Endothelial cell of umbilical vein (primary cell): ENCODE data around the gene SVIL. TPM values are rescaled to one million over a fixed set of nuclear protein-coding genes. Genes with fewer than 3 reads are reported as not detected.
"Not testable (repeated sequence)": the region's sequence is repeated elsewhere in the genome, so short reads cannot be mapped to it uniquely, and the experiment has no call there.

Source experiments
- BruUV-seq: library from RNA; stranded (reverse); fragments of 400-500 nt; replicated peaks from 2 replicates; lab custom pipeline; 2021; lab: Mats Ljungman, UMichigan
- CTCF ChIA-PET: fragments of 300-600, 350-600 bp; sonication (Branson Sonifier 250); formaldehyde crosslinking; loops from one replicate; lab custom pipeline; 2021; ENCODE audit warnings: antibody characterized with exemption, inconsistent platforms; lab: Charles Lee
- POLR2A ChIA-PET: fragments of 300-600, 350-600 bp; sonication (Branson Sonifier 250); formaldehyde crosslinking; loops from one replicate; lab custom pipeline; 2021; ENCODE audit warnings: antibody characterized with exemption, inconsistent platforms; lab: Charles Lee
- DNase-seq: peaks from one replicate; pipeline ENCODE4 v3.0.0-alpha.2; 2011; ENCODE audit warnings: low read depth, low spot score
- FAIRE-seq: peaks from 2 replicates; lab custom pipeline; 2011; peaks lifted over from hg19 to GRCh38; lab: Jason Lieb, UNC
- H2AFZ ChIP-seq: 2 replicates; pipeline ENCODE4 v1.6.0; 2012; ENCODE audit warnings: low read depth, low read length, control low read depth, inconsistent platforms
- H3K27ac ChIP-seq: 2 replicates; pipeline ENCODE4 v1.5.1; 2011; ENCODE audit warnings: low read depth, mild to moderate bottlenecking, control low read depth, low read length, moderate library complexity; ENCODE audit not compliant: insufficient read depth
- H3K27me3 ChIP-seq, 2 experiments: 2 replicates each; pipeline versions ENCODE4 v1.6.0 to v1.6.1; 2011; ENCODE audit warnings: low read length in 2 of 2, mixed read lengths in 1 of 2; ENCODE audit not compliant: control insufficient read depth in 2 of 2, insufficient read depth in 2 of 2
- H3K36me3 ChIP-seq, 2 experiments: 2 replicates in 1 of 2; 3 replicates in 1 of 2; pipeline ENCODE4 v1.5.1; 2011; ENCODE audit warnings: low read length in 2 of 2, mild to moderate bottlenecking in 1 of 2, moderate library complexity in 1 of 2; ENCODE audit not compliant: control insufficient read depth in 2 of 2, insufficient read depth in 2 of 2; ENCODE audit errors: extremely low read depth in 1 of 2
- H3K4me1 ChIP-seq: 3 replicates; pipeline ENCODE4 v1.5.1; 2011; ENCODE audit warnings: mild to moderate bottlenecking, low read length; ENCODE audit not compliant: control insufficient read depth, insufficient read depth; ENCODE audit errors: extremely low read depth
- H3K4me2 ChIP-seq: 2 replicates; pipeline ENCODE4 v1.6.1; 2011; ENCODE audit warnings: low read length, control low read depth, mixed read lengths; ENCODE audit not compliant: insufficient read depth
- H3K4me3 ChIP-seq, 3 experiments: fragments of 200-600 bp in 1 of 3; sonication (generic), shearing (Covaris generic) in 1 of 3; replicated peaks in 1 of 3; 2 replicates each; pipeline ENCODE4 v1.5.1; 2011 to 2016; ENCODE audit warnings: control low read depth in 3 of 3, low read length in 3 of 3, mild to moderate bottlenecking in 2 of 3, inconsistent platforms in 1 of 3, low read depth in 1 of 3, moderate library complexity in 1 of 3; ENCODE audit not compliant: insufficient read depth in 1 of 3
- H3K79me2 ChIP-seq: 2 replicates; pipeline ENCODE4 v1.6.0; 2012; ENCODE audit warnings: low read length, inconsistent platforms; ENCODE audit not compliant: control insufficient read depth, insufficient read depth
- H3K9ac ChIP-seq: replicated peaks from 2 replicates; pipeline ENCODE3; 2011; ENCODE audit warnings: low read length, control low read depth; ENCODE audit not compliant: insufficient read depth; ENCODE audit errors: extremely low read depth
- H3K9me1 ChIP-seq: replicated peaks from 3 replicates; pipeline ENCODE4 v1.6.0; 2011; ENCODE audit warnings: mild to moderate bottlenecking, low read length; ENCODE audit not compliant: control insufficient read depth, insufficient read depth; ENCODE audit errors: extremely low read depth
- H3K9me3 ChIP-seq: replicated peaks from 2 replicates; pipeline ENCODE4 v1.5.1; 2012; ENCODE audit warnings: low read length, inconsistent platforms; ENCODE audit not compliant: control insufficient read depth, insufficient read depth
- H4K20me1 ChIP-seq: replicated peaks from 2 replicates; pipeline ENCODE3; 2011; ENCODE audit warnings: mild to moderate bottlenecking, low read length; ENCODE audit not compliant: control insufficient read depth, insufficient read depth; ENCODE audit errors: extremely low read depth
- EZH2 ChIP-seq: IDR thresholded peaks from 2 replicates; pipeline ENCODE4 v1.6.1; 2012; ENCODE audit warnings: borderline replicate concordance, low read depth, mild to moderate bottlenecking, moderate library complexity, low read length, inconsistent platforms; ENCODE audit not compliant: severe bottlenecking
- FOS ChIP-seq: IDR thresholded peaks from 2 replicates; pipeline ENCODE4 v1.6.1; 2011; ENCODE audit warnings: mild to moderate bottlenecking, low read length, moderate library complexity, borderline replicate concordance; ENCODE audit not compliant: insufficient read depth
- GATA2 ChIP-seq: IDR thresholded peaks from 2 replicates; pipeline ENCODE4 v1.7.0; 2011; ENCODE audit warnings: low read depth, mild to moderate bottlenecking, moderate library complexity, mixed read lengths, low read length; ENCODE audit not compliant: insufficient read length, insufficient read depth
- JUN ChIP-seq: IDR thresholded peaks from 2 replicates; pipeline ENCODE4 v1.6.1; 2011; ENCODE audit warnings: borderline replicate concordance, low read depth; ENCODE audit not compliant: insufficient read length, insufficient read depth
- MYC ChIP-seq: IDR thresholded peaks from one replicate; pipeline ENCODE4 v1.6.1; 2011; ENCODE audit warnings: mild to moderate bottlenecking, low read depth, low read length
- POLR2A ChIP-seq: IDR thresholded peaks from 2 replicates; pipeline ENCODE4 v1.6.1; 2012; ENCODE audit warnings: low read depth, mild to moderate bottlenecking, control low read depth, low read length
- POLR2AphosphoS5 ChIP-seq: IDR thresholded peaks from 2 replicates; pipeline ENCODE4 v1.6.1; 2012; ENCODE audit warnings: low read depth, mild to moderate bottlenecking, control low read depth, low read length, moderate library complexity; ENCODE audit not compliant: insufficient read depth
- dilution Hi-C: fragments of 300-500 bp; cut with MboI; formaldehyde crosslinking; loops from one replicate; pipeline ENCODE4 v1.15.0; 2019; ENCODE audit warnings: low sequenced_read_pairs; ENCODE audit not compliant: extremely low pct_ligation_motif_present
- intact Hi-C: fragments of 100-400 bp; cut with micrococcal nuclease; formaldehyde crosslinking; loops from one replicate; pipeline ENCODE4 v1.10.0; 2022
- polyA plus RNA-seq, 4 experiments: library from polyadenylated mRNA; depleted of rRNA in 3 of 4; stranded (reverse) in 3 of 4; unstranded in 1 of 4; fragments of >200 nt; gene quantifications; 2 replicates each; pipeline versions ENCODE4 v1.2.1 to v1.2.3, GENCODE V29; 2011 to 2012; ENCODE audit warnings: missing spikeins in 1 of 4
- total RNA-seq: library from RNA; stranded (reverse); gene quantifications from 2 replicates; pipeline ENCODE4 v1.2.3, GENCODE V29; 2021
- TF ChIP-seq, protein P1 (sequence below): IDR thresholded peaks from 2 replicates; pipeline ENCODE4 v1.6.1; 2011; ENCODE audit not compliant: insufficient read depth, insufficient read length
- TF ChIP-seq, protein P2 (sequence below), 2 donors: IDR thresholded peaks; 1 replicate in 1 of 2; 2 replicates in 1 of 2; pipeline ENCODE4 v1.5.1; 2011; ENCODE audit warnings: low read length in 2 of 2, mild to moderate bottlenecking in 2 of 2, moderate library complexity in 2 of 2, control low read depth in 1 of 2, inconsistent platforms in 1 of 2, low read depth in 1 of 2; ENCODE audit not compliant: insufficient read depth in 1 of 2; ENCODE audit errors: extremely low read depth in 1 of 2

The SVIL gene
- total and polyA plus RNA-seq, 2 donors (not counting 3 experiments of a cell fraction or from before 2014, with no cell fraction given): 22.6 to 70.7 TPM

DNA sequence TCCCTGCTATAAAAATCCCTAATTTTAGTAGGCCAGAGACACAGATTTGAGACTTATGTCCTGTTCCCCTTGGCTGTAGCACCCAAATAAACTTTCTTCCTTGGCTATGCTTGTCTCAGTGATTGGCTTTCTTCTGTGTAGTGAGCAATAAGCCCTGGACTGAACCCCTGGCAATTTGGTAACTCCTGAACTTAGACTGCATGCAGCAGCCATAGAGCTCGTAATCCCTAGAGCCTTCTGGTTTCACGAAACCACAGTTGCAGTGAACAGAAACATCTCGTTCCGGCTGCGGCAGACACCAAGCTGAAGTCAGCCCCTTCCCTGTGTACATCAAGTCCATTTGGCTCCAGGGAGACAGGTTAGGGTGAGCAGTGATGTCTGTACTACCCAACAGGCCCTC is 173.7 kb downstream of the SVIL start:
- dilution Hi-C loops (no loop called here), intact Hi-C loops (no loop called here)
- Histone ChIP-seq H3K4me3 (no peak overlapping the region), H3K9me3 (no peaks in the 10 kb centered on the region), H3K27me3 (no peaks in the 10 kb centered on the region), H3K4me1 (no peaks in the 10 kb centered on the region), H4K20me1 (no peaks in the 10 kb centered on the region), H3K9me1 (no peaks in the 10 kb centered on the region), H3K36me3 (peaks cover 11 to 42% of the 10 kb centered on the region in 2 experiments), H3K4me2 (no peak overlapping the region), H3K27ac (no peak overlapping the region), H2AFZ (no peak overlapping the region), H3K79me2 (no peaks in the 10 kb centered on the region), H3K9ac (no peak overlapping the region)
- no TSS peak for BruUV-seq
- FAIRE-seq (no peak), DNase-seq (no peak)
- TF ChIP-seq JUN (no peak), GATA2 (no peak), MYC (no peak), POLR2A (no peak), FOS (no peak), POLR2AphosphoS5 (no peak), EZH2 (no peak)
- TF ChIP-seq, protein P1, sequence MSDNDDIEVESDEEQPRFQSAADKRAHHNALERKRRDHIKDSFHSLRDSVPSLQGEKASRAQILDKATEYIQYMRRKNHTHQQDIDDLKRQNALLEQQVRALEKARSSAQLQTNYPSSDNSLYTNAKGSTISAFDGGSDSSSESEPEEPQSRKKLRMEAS: no peak
- TF ChIP-seq, protein P2, sequence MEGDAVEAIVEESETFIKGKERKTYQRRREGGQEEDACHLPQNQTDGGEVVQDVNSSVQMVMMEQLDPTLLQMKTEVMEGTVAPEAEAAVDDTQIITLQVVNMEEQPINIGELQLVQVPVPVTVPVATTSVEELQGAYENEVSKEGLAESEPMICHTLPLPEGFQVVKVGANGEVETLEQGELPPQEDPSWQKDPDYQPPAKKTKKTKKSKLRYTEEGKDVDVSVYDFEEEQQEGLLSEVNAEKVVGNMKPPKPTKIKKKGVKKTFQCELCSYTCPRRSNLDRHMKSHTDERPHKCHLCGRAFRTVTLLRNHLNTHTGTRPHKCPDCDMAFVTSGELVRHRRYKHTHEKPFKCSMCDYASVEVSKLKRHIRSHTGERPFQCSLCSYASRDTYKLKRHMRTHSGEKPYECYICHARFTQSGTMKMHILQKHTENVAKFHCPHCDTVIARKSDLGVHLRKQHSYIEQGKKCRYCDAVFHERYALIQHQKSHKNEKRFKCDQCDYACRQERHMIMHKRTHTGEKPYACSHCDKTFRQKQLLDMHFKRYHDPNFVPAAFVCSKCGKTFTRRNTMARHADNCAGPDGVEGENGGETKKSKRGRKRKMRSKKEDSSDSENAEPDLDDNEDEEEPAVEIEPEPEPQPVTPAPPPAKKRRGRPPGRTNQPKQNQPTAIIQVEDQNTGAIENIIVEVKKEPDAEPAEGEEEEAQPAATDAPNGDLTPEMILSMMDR (IDR thresholded peaks at IDR 0.05; ENCODE audit: extremely low read depth in 1 of 2, insufficient read depth in 1 of 2, low read depth in 1 of 2, low read length in 2 of 2): no peak
- POLR2A ChIA-PET: no interaction called here
- CTCF ChIA-PET: no interaction called here

DNA sequence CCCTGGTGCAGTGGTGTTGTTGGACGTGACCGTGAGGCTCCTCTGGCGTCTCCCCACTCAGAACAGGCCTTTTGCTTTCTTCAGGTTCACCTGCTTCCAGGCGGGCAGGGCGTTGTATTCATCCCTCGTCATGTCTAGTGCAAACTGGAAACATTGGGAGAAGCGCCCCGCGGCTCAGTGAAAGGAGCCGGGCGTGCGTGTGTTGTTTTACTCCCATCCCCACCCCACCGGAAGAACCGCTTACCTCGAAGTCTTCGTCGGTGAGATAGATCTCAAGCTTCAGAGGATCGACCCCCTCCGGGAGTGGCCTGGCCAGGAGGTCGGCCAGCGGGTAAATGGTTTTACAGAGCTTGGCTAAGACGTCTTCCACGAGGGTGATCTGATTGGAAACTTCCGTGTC is 176.6 kb downstream of the SVIL start:
- H3K79me2 ChIP-seq, DNase-seq, intact Hi-C loops, CTCF ChIA-PET, POLR2A ChIA-PET, H3K27me3 ChIP-seq, H3K9ac ChIP-seq, H3K4me1 ChIP-seq, FAIRE-seq, H4K20me1 ChIP-seq, H3K4me3 ChIP-seq, H3K9me3 ChIP-seq, H3K27ac ChIP-seq, dilution Hi-C loops, H2AFZ ChIP-seq, H3K9me1 ChIP-seq, BruUV-seq, H3K4me2 ChIP-seq: not testable (repeated sequence)
- peaks cover 5 to 33% of the 10 kb centered on the region in 2 experiments for H3K36me3 ChIP-seq
